HPDE6-E6E7 (cell line): ENCODE data around the gene MFAP3.

Source experiments
- DNase-seq: peaks from one replicate; pipeline ENCODE4 v3.0.0; 2011; ENCODE audit warnings: missing footprints; ENCODE audit errors: extremely low spot score

The MFAP3 gene

GRCh38 chr5:154092356-154093141 is 53.8 kb downstream of the MFAP3 start:
- no peak for DNase-seq

- no peak for DNase-seq
Observed at GRCh38 chr5:154093142-154093532, 54.4 kb downstream of the MFAP3 start.

- DNase-seq: no peak
Observed at GRCh38 chr5:154095904-154096303, 57.1 kb downstream of the MFAP3 start.

GRCh38 chr5:154097031-154097430 is 58.3 kb downstream of the MFAP3 start:
- DNase-seq: no peak

GRCh38 chr5:154098465-154098864 is 59.7 kb downstream of the MFAP3 start:
- DNase-seq: no peak

- DNase-seq: no peak
Observed at GRCh38 chr5:154101184-154101583, 62.4 kb downstream of the MFAP3 start.

GRCh38 chr5:154103233-154103632 is 64.5 kb downstream of the MFAP3 start:
- DNase-seq: no peak
